LNCaP clone FGC (cell line): Measurements from ENCODE around the gene PRL.

ENCODE experiments used
- DNase-seq: peaks from one replicate; pipeline ENCODE4 v3.0.0-alpha.2; 2011; ENCODE audit warnings: low read depth
- H3K4me3 ChIP-seq: 2 replicates; pipeline ENCODE4 v1.5.1; 2011; ENCODE audit warnings: mild to moderate bottlenecking, low read depth, low read length, control low read depth
- TF ChIP-seq, protein P1 (sequence below): IDR thresholded peaks from 2 replicates; pipeline ENCODE4 v1.5.1; 2012; ENCODE audit warnings: mild to moderate bottlenecking; ENCODE audit not compliant: control insufficient read depth, insufficient read depth; ENCODE audit errors: extremely low read depth

The PRL gene

DNA sequence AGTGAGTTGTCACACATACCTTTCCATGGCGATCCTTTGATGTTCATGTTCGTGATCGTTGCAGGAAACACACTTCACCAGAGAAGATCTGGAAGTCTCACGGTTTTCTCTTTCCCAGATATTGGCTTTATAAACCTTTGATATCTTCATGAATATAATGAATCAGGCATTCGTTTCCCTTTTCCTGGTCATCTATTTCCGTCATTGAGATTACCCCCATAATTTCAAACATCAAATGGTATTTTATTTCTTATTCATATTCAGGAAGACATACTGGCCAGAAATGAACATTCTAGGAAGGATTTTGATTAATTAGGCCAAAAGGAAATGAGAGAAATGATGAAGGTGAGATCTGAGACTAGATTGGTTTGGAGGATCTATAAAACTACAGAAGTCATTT lies at the start of gene PRL:
Gene PRL, minus strand, starts transcription at position 101 of the 400 bp plus-strand sequence. Its CDS starts 54 bp downstream, at position 47.
- no peak within 1 kb of the TSS for H3K4me3 ChIP-seq
- TF ChIP-seq, protein P1, sequence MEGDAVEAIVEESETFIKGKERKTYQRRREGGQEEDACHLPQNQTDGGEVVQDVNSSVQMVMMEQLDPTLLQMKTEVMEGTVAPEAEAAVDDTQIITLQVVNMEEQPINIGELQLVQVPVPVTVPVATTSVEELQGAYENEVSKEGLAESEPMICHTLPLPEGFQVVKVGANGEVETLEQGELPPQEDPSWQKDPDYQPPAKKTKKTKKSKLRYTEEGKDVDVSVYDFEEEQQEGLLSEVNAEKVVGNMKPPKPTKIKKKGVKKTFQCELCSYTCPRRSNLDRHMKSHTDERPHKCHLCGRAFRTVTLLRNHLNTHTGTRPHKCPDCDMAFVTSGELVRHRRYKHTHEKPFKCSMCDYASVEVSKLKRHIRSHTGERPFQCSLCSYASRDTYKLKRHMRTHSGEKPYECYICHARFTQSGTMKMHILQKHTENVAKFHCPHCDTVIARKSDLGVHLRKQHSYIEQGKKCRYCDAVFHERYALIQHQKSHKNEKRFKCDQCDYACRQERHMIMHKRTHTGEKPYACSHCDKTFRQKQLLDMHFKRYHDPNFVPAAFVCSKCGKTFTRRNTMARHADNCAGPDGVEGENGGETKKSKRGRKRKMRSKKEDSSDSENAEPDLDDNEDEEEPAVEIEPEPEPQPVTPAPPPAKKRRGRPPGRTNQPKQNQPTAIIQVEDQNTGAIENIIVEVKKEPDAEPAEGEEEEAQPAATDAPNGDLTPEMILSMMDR: no peak
- DNase-seq: no peak

DNA sequence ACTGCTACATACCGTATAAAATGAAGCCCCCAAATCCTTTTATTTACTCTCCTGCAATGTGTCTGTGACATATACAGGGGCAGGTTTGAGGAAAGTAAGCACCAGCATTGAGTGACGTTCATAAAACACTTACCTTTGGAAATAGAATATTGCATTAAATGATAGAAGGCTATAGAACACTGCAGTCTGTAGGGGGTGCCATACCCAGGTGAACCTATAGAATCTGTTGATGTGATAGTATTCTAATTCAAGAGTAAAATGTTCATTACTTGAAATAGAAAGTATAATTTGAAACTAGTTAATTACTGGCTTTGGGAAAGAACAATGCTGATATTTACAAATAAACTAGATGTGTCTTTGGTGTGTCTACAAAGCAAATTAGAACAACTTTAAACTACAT lies 47.0 kb upstream of the PRL start:
- no peak for DNase-seq
- no peak overlapping the region for H3K4me3 ChIP-seq
- TF ChIP-seq, protein P1: no peak

DNA sequence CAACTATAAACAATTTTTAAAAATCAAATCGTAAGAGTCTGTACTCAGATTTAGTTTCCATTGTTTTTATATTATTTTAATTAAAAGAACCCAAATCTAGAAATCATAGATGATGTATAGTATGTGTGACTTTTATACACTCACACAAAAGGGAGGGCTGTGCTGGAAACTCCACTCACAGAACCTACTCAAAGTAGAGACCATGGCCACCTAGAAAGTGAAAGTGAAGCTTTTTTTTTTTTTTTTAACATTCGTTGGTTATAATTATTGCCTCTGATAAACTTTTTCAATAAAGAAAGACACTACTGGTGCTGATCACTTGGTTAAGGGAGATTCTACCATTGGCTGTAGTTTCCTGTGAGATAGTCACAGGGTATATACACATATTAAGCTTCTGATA lies 37.9 kb upstream of the PRL start:
- DNase-seq: no peak
- TF ChIP-seq, protein P1: no peak
- no peak overlapping the region for H3K4me3 ChIP-seq

DNA sequence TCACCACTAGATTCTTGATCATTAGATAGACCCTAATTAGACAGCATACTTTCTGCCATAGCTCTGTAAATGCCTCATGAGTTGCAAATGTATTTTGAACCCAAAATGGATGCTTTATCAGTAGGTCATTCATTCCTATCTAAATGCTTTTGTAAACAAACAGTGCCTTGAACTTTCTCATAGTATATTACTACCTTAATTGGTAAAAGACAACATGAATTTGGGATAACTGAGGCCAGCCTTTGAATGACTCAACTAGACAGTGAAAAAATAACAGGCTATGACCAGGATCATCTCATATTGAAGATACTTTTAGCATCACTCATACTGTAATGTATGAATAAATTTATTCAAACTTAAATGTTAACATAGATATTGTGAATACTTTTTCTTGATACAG lies 37.0 kb upstream of the PRL start:
- TF ChIP-seq, protein P1: no peak
- DNase-seq: no peak
- H3K4me3 ChIP-seq: no peak overlapping the region

DNA sequence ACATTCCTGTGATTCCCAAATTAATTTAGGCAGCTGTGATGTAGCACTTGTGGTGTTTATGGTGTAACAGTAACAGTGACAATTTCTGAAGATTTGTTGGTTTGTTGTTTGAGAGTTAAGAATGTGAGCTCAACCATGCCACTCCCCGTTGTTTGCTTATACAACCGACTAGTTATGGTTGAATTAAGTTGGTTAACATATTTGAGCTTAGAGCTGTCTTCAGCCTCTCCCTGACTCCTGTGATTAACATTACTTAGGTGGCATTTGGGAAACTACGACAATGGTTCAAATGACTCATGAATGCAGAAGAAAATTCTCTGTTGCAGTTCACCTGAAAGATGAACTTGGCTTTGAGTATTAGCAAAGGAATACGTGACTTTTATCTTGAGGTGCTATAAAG lies 35.9 kb upstream of the PRL start:
- no peak for DNase-seq
- H3K4me3 ChIP-seq: no peak overlapping the region
- TF ChIP-seq, protein P1: no peak

DNA sequence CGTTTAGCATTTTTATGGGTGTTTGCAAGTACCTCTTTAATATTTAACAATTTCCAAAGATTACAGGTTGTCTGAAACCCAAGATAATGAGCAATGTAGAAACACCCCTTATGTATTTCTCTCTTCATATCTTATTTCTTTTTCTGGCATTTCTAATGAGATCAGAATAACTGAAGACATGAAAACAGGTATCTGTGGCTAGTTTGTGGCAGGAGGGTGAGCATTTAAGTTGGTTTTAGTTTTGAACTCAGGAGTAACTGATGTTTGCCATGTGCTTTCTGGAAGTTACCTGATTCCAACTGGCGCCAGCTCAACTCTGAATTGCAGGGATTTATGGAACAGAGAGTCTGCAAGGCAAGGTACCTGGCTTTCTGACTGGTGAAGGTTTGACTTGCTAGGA lies 35.4 kb upstream of the PRL start:
- no peak overlapping the region for H3K4me3 ChIP-seq
- TF ChIP-seq, protein P1: no peak
- DNase-seq: no peak

DNA sequence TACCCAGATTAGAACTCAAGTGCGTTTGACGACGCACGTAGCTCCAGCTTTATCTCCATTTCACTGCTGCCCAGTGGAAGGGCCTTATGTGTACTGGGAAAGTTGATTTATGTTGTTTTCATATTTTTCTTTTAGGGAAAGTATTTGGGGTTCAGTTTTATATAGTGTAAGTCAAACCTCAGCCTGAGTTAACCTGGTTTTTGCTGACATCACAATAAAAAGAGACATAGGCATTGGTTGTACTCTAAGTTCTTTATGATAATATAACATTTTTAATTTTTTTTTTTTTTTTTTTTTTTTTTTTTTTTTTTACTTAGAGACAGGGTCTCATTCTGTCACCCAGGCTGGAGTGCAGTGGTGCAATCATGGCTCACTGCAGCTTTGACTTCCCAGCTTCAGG lies 34.1 kb upstream of the PRL start:
- TF ChIP-seq, protein P1: no peak
- no peak overlapping the region for H3K4me3 ChIP-seq
- no peak for DNase-seq
